Vagina (tissue), 2 donors: ENCODE data around the gene DDX51. TPM values are rescaled to one million over a fixed set of nuclear protein-coding genes. Genes with fewer than 3 reads are reported as not detected.

Experiments
- DNase-seq, 2 donors: peaks; one replicate each; pipeline ENCODE4 v3.0.0-alpha.2; 2017; ENCODE audit errors: extremely low spot score in 2 of 2
- H3K27ac ChIP-seq: fragments of 200-600 bp; sonication (generic); one replicate; pipeline ENCODE4 v1.5.1; 2019
- H3K27me3 ChIP-seq: fragments of 200-600 bp; sonication (generic); one replicate; pipeline ENCODE4 v1.5.1; 2019
- H3K36me3 ChIP-seq, 2 donors: fragments of 200-600 bp; sonication (generic); one replicate each; pipeline ENCODE4 v1.5.1; 2017 to 2019
- H3K4me1 ChIP-seq: fragments of 200-600 bp; sonication (generic); one replicate; pipeline ENCODE4 v1.5.1; 2019
- H3K4me3 ChIP-seq, 2 donors: fragments of 200-600 bp; sonication (generic); 1 replicate in 1 of 2; 2 replicates in 1 of 2; pipeline ENCODE4 v1.5.1; 2016 to 2019
- H3K9me3 ChIP-seq: fragments of 200-600 bp; sonication (generic); one replicate; pipeline ENCODE4 v1.5.1; 2019
- POLR2A ChIP-seq, 2 donors: fragments of 450-650 bp; IDR thresholded peaks; one replicate each; pipeline ENCODE4 v1.6.1; 2017; ENCODE audit warnings: antibody characterized with exemption in 2 of 2, mild to moderate bottlenecking in 2 of 2, moderate library complexity in 2 of 2
- POLR2AphosphoS5 ChIP-seq, 2 donors: sonication (generic); formaldehyde crosslinking; IDR thresholded peaks; one replicate each; pipeline ENCODE4 v1.9.0; 2017; ENCODE audit warnings: antibody characterized with exemption in 2 of 2, mild to moderate bottlenecking in 2 of 2, low read depth in 1 of 2; ENCODE audit not compliant: insufficient read depth in 1 of 2
- intact Hi-C: fragments of 100-400 bp; cut with DNase I; formaldehyde crosslinking; loops from one replicate; pipeline ENCODE4 v1.15.1; 2023
- total RNA-seq: library from RNA; depleted of rRNA; stranded (reverse); fragments of >200 nt; gene quantifications from one replicate; pipeline ENCODE4 v1.2.3, GENCODE V29; 2016
- TF ChIP-seq, protein P1 (sequence below), 3 experiments: fragments of 450-650 bp in 2 of 3; fragments of 200-600 bp in 1 of 3; sonication (generic) in 1 of 3; IDR thresholded peaks; one replicate each; pipeline ENCODE4 v1.5.1; 2017 to 2019; ENCODE audit warnings: antibody characterized with exemption in 3 of 3, mild to moderate bottlenecking in 2 of 3, moderate library complexity in 2 of 3

The DDX51 gene
- total RNA-seq, 1 donor from 2014 or later: 11.3 TPM

- Histone ChIP-seq H3K27ac (no peak overlapping the region), H3K9me3 (no peaks in the 10 kb centered on the region), H3K27me3 (peaks cover 5% of the 10 kb centered on the region), H3K4me1 (peaks cover 8% of the 10 kb centered on the region), H3K4me3 (no peak overlapping the region), H3K36me3 (no peaks in the 10 kb centered on the region)
- intact Hi-C loops: no loop called here
- no peak for DNase-seq
- TF ChIP-seq POLR2A (IDR thresholded peaks at IDR 0.05): no peak
- TF ChIP-seq, protein P1, sequence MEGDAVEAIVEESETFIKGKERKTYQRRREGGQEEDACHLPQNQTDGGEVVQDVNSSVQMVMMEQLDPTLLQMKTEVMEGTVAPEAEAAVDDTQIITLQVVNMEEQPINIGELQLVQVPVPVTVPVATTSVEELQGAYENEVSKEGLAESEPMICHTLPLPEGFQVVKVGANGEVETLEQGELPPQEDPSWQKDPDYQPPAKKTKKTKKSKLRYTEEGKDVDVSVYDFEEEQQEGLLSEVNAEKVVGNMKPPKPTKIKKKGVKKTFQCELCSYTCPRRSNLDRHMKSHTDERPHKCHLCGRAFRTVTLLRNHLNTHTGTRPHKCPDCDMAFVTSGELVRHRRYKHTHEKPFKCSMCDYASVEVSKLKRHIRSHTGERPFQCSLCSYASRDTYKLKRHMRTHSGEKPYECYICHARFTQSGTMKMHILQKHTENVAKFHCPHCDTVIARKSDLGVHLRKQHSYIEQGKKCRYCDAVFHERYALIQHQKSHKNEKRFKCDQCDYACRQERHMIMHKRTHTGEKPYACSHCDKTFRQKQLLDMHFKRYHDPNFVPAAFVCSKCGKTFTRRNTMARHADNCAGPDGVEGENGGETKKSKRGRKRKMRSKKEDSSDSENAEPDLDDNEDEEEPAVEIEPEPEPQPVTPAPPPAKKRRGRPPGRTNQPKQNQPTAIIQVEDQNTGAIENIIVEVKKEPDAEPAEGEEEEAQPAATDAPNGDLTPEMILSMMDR (IDR thresholded peaks at IDR 0.05): no peak
Observed at GRCh38 chr12:132160016-132160415, 15.9 kb upstream of the DDX51 start.

GRCh38 chr12:132159555-132160003, 15.5 kb upstream of the DDX51 start:
- H3K4me3 ChIP-seq: no peak overlapping the region
- no peaks in the 10 kb centered on the region for H3K36me3 ChIP-seq
- no peak for DNase-seq
- H3K27ac ChIP-seq: no peak overlapping the region
- TF ChIP-seq POLR2AphosphoS5 (IDR thresholded peaks at IDR 0.05; ENCODE audit: insufficient read depth in 1 of 2, low read depth in 1 of 2) (no peak), POLR2A (IDR thresholded peaks at IDR 0.05) (no peak)
- TF ChIP-seq, protein P1 (IDR thresholded peaks at IDR 0.05): no peak
- H3K4me1 ChIP-seq: peaks cover 8% of the 10 kb centered on the region
- H3K27me3 ChIP-seq: peaks cover 5% of the 10 kb centered on the region
- intact Hi-C loops: loop anchor here (10.0 kb wide), 1 partner anchor 455 kb away; the partner anchor contains the start of genes LRCOL1 and P2RX2
- no peaks in the 10 kb centered on the region for H3K9me3 ChIP-seq

- TF ChIP-seq POLR2A (IDR thresholded peaks at IDR 0.05) (no peak), POLR2AphosphoS5 (IDR thresholded peaks at IDR 0.05; ENCODE audit: insufficient read depth in 1 of 2, low read depth in 1 of 2) (no peak)
- TF ChIP-seq, protein P1 (IDR thresholded peaks at IDR 0.05): no peak
- H3K4me1 ChIP-seq: peaks cover 14% of the 10 kb centered on the region
- peaks cover 5% of the 10 kb centered on the region for H3K27me3 ChIP-seq
- no peak overlapping the region for H3K27ac ChIP-seq
- H3K36me3 ChIP-seq: no peaks in the 10 kb centered on the region
- no peak for DNase-seq
- H3K9me3 ChIP-seq: no peaks in the 10 kb centered on the region
- intact Hi-C loops: loop anchor here (10.0 kb wide), 1 partner anchor 456 kb away; the partner anchor contains the start of genes LRCOL1 and P2RX2
- no peak overlapping the region for H3K4me3 ChIP-seq
Observed at GRCh38 chr12:132158677-132159554, 14.8 kb upstream of the DDX51 start.

DNA sequence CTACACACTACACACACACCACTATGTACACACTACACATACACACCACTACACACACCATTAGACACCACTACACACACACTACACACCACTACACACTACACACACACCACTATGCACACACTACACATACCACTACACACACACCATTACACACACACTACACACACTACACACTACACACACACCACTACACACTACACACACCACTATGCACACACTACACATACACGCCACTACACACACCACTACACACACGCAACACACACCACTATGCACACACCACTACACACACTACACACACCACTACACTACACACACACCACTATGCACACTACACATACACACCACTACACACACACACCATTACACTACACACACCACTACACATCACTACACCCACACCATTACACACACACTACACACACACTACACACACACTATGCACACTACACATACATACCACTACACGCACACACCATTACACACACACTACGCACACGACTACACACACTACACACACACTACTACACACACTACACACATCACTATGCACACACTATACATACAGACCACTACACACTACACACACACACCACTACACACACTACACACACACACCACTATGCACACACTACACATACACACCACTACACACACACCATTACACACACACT, 13.8 kb upstream of the DDX51 start:
- Histone ChIP-seq H3K27me3 (no peaks in the 10 kb centered on the region), H3K4me3 (no peak overlapping the region), H3K36me3 (no peaks in the 10 kb centered on the region), H3K9me3 (no peaks in the 10 kb centered on the region), H3K4me1 (peaks cover 8% of the 10 kb centered on the region), H3K27ac (no peak overlapping the region)
- no peak for DNase-seq
- TF ChIP-seq POLR2A (IDR thresholded peaks at IDR 0.05): no peak
- TF ChIP-seq POLR2AphosphoS5 (IDR thresholded peaks at IDR 0.05; ENCODE audit: insufficient read depth in 1 of 2, low read depth in 1 of 2): no peak
- TF ChIP-seq, protein P1 (IDR thresholded peaks at IDR 0.05): no peak
- intact Hi-C loops: loop anchor here (10.0 kb wide), 1 partner anchor 457 kb away; the partner anchor contains the start of genes LRCOL1 and P2RX2
